Skeletal muscle cell (primary cell): ENCODE data around the gene B3GALT6.
A peak's percentile ranks its signal among the peaks of the same experiment; 100 is the strongest.
"Not testable (repeated sequence)": the region's sequence is repeated elsewhere in the genome, so short reads cannot be mapped to it uniquely, and the experiment has no call there.

Source experiments
- DNase-seq: peaks from one replicate; pipeline ENCODE4 v3.0.0-alpha.2; 2010; ENCODE audit warnings: low read depth
- H3K4me3 ChIP-seq: 2 replicates; pipeline ENCODE4 v1.5.1; 2011; ENCODE audit warnings: low read depth, mild to moderate bottlenecking, control low read depth, low read length, moderate library complexity

Gene B3GALT6

DNA sequence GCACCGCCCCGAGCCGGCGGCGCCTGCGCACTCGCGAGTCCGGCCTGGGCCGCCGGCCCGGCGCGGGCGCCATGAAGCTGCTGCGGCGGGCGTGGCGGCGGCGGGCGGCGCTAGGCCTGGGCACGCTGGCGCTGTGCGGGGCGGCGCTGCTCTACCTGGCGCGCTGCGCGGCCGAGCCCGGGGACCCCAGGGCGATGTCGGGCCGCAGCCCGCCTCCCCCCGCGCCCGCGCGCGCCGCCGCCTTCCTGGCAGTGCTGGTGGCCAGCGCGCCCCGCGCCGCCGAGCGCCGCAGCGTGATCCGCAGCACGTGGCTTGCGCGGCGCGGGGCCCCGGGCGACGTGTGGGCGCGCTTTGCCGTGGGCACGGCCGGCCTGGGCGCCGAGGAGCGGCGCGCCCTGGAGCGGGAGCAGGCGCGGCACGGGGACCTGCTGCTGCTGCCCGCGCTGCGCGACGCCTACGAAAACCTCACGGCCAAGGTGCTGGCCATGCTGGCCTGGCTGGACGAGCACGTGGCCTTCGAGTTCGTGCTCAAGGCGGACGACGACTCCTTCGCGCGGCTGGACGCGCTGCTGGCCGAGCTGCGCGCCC, at the start of gene B3GALT6:
TSS of gene B3GALT6 (plus strand) at position 30 of the 588 bp plus-strand sequence. CDS start at position 72, 42 bp downstream.
- DNase-seq, result no peak
- H3K4me3 ChIP-seq, result peak within 1 kb of the TSS; percentile 86

DNA sequence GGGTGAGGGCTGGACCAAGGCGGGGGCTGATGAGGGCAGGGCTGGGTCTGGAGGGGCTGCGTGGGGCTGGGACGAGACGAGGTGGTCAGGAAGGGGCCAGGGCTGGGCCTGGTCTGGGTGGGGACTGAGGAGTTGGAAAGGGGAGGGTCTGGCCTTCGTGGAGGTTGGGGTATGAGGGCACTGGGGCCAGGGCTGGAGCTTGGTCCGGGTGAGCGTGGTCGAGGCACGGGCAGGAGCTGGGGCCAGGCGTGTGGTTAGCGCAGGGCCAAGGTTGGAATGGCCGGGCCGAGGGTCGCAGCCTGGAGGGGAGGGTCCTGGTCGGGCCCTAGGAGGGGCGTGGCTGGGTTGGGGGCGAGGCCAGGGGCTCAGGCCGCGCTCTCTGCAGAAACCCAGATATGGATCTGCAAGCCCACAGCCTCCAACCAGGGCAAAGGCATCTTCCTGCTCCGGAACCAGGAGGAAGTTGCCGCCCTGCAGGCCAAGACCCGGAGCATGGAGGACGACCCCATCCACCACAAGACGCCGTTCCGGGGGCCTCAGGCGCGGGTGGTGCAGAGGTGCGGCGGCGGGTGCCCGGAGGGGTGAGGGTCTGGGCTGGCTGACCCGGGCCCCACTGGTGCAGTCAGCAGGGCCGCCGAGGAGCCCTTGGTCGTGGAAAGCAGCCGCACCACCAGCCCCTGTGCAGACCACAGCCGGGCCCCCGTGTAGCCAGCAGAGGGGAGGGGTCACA, 49.4 kb upstream of the B3GALT6 start:
- no peak overlapping the region for H3K4me3 ChIP-seq
- DNase-seq, result no peak

DNA sequence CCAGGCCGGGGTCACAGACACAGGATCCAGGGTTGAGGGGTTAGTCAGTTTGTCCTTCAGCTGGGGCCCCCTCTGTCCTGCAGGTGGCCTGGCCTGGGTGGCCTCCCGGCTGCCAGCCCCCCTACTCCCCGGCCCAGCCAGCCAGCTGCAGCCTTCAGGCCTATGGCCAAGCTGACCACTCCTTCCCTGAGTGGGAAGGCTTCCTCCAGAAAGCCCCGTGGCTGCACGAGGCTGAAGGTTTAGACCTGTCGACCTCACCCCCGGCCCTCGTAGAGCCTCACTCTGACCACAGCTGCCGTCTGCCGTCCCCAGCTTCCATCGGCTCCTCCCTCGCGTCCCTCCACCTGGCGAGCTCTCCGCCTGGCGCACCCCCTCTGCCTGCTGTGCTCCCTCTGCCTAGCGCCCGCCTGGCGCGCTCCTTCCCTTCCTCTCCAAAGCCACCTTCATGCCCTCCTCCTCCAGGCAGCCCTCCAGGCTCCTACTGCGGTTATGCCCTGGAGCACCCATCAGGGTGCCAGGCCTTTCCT, 48.8 kb upstream of the B3GALT6 start:
- H3K4me3 ChIP-seq, result no peak overlapping the region
- DNase-seq, result no peak

DNA sequence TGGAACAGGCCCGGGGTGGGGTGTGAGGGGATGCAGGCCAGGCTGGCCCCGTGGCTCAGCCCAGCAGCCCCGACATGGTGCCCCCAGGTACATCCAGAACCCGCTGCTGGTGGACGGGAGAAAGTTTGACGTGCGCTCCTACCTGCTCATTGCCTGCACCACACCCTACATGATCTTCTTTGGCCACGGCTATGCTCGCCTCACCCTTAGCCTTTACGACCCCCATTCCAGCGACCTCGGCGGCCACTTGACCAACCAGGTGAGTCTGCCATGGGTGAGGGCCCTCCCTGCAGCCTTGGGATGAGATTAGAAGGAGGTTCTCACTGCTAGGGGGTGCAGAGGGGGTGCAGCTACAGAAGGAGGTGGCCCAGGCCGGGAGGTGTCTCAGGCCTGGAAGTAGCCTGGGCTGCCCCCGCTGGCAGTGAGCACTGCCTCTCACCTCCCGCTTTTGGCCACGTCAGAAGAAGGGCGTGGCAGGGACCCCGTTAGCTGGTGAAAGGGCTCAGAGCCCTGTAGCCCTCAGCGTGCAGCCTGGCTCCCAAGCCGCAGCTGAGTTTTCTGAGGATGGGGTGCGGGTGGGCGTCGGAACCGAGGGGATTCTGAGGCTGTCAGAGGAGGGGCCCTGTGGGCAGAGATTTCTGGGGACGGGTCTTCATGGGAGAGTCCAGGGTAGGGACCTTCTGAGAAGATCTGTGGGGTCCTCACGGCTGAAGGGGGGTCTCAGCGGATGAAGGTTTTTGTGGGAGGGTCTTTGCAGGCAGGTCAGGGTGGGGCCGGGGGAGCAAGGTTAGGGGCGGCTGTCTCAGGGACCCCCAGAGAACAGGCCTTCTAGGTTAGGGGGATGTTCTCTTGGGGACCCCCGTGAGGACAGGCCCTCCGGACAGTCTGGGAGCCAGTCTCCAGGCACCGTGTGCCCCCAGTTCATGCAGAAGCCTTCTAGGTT, 47.9 kb upstream of the B3GALT6 start:
- DNase-seq, result no peak

DNA sequence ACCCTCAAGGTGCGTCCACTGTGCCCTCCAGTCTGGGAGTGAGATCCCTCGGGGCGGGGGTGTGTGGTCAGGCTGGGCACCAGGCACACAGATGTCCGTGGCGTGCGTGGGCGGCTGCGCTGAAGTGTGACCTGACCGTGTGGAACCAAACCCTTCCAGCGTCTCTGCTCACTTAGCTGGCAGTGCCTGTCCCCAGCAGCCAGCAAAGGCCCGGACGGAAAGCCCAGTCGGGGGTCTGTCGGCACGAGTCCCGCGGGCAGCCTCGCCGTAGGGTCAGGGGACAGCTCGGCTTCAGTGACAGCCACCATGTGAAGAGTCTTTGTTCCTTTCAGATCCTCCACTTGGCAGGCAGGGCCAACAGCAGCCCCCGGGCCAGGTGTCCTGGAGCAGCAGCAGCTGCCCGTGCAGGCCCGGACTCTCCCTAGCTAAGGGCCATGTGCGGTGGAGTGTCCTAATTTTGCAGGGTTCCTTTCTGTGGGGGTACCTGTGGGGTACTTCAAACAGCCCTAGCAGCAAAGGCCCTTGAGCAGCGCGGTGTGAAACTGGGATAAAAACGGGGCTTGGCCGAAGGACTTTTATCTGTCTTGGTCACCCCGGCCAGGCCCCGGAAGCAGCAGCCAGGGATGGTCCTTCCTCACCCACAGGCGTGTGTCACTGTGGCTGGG, 46.8 kb upstream of the B3GALT6 start:
- DNase-seq, result no peak
- no peak overlapping the region for H3K4me3 ChIP-seq

More for the DNA sequence above, 47.9 kb upstream of the B3GALT6 start:
- H3K4me3 ChIP-seq, result no peak overlapping the region

DNA sequence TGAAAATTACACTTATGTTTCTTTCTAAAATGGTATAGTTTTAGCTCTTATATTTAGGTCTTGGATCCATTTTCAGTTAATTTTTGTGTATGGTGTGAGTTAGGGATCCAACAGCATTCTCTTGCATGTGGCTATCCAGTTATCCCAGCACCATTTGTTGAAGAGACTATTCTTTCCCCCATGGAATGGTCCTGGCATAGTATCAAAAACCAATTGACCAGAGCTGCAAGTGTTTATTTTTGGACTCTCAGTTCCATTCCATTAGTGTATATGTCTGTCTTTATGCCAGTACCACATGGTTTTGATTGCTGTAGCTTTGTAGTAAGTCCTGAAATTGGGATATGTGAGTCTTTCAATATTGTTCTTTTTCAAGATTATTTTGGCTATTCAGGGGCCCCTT, 44.1 kb upstream of the B3GALT6 start:
- no peak overlapping the region for H3K4me3 ChIP-seq
- no peak for DNase-seq

DNA sequence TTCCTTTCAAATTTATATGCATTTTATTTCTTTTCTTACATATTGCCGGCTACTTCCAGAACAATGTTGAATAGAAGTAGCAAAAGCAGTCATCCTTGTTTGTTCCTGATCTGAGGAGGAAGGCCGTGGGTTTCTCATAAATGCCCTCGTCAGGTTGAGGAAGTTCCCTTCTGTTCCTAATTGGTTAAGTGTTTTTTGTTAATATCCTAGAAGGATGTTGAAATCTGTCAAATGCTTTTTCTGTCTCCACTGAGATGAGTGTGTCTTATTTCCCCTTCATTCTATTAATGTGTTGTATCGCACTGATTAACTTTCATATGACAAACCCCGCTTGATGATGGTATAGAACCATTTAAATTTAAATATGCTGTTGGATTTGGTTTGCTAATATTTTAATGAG, 42.9 kb upstream of the B3GALT6 start:
- H3K4me3 ChIP-seq, result no peak overlapping the region
- DNase-seq, result no peak

DNA sequence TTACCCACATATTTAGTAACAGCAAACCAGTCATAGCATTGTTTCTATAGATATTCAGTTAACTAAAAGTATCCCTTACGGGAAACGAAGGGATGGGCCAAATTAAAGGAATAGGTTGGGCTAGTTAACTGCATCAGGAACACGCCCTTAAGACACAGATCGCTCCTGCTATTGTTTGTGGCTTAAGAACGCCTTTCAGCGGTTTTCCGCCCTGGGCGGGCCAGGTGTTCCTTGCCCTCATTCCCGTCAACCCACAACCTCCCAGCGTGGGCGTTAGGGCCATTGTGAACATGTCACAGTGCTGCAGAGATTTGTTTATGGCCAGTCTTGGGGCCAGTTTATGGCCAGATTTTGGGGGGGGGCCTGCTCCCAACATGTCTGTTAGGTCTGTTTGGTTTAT, 40.3 kb upstream of the B3GALT6 start:
- no peak for DNase-seq
- no peak overlapping the region for H3K4me3 ChIP-seq

DNA sequence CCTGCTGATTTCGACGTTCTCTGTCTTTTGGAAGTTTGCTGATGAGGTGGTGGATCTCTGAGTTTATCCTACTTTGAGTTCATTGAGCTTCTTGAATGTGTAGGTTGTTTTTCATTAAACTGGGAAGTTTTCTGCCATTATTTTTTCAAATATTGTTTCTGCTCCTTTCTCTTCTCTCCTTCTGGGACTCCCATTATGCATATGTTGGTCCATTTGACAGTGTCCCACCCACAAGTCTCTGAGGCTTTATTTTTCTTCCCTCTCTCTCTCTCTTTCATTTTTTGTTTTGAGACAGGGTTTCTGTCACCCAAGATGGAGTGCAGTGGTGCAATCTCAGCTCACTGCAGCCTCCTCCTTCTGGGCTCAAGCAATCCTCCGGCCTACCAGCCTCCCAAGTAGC, 37.3 kb upstream of the B3GALT6 start:
- H3K4me3 ChIP-seq, result no peak overlapping the region
- no peak for DNase-seq

DNA sequence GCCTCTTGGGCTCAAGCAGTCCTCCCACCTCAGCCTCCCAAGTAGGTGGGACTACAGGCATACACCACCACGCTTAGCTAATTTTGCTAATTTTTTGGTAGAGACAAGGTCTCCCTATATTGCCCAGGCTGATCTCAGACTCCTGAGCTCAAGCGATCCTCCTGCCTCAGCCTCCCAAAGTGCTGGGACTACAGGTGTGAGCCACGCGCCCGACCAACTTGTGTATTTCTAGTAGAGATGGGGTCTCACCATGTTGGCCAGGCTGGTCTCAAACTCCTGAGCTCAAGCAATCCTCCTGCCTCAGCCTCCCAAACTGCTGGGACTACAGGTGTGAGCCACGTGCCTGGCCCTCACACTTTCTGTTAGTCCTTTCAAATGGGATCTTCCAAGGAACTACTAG, 36.3 kb upstream of the B3GALT6 start:
- DNase-seq, H3K4me3 ChIP-seq: not testable (repeated sequence)

DNA sequence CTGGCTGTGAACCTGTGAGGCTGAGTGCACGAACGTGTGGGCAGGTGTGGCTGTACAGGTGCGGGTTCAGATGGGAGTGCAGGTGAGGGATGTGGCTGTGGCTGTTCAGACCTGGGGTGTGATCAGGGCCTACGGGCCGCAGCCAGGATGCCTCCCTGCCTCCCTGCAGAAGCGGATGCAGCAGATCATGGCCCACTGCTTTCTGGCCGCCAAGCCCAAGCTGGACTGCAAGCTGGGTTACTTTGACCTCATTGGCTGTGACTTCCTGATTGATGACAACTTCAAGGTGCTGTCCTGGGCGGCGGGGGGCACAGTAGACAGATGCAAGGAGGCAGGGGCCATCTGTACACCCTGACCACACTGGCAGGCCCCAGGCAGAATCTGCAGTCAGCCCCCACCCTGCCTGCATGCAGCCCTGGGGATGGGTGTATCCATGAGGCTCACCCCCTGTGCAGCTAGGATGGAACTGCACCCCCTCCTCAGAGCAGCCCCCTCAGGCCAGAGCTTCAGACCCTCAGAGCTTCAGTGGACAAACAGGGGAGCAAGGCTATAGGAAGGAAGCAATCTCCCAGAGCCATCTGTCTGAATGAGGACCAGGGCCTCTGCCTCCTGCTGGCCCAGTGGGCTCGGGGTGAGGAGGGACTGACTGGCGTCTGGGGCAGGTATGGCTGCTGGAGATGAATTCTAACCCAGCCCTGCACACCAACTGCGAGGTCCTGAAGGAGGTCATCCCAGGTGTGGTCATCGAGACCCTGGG, 35.4 kb upstream of the B3GALT6 start:
- H3K4me3 ChIP-seq, result no peak overlapping the region
- no peak for DNase-seq

DNA sequence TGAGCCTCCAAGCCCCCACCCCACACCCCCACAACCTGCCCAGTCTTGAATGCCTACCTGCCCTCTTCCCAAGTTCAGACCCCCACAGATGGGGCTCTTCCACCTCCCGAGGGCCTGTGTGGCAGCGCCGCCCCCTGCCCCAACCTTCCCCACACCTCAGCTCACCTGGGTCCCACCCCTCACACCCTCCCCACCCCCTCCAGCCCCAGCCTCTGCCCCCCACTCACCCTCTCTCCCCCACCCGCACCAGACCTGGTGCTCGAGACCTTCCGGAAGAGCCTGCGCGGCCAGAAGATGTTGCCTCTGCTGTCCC, 34.9 kb upstream of the B3GALT6 start:
- H3K4me3 ChIP-seq, result no peak overlapping the region
- DNase-seq, result no peak

DNA sequence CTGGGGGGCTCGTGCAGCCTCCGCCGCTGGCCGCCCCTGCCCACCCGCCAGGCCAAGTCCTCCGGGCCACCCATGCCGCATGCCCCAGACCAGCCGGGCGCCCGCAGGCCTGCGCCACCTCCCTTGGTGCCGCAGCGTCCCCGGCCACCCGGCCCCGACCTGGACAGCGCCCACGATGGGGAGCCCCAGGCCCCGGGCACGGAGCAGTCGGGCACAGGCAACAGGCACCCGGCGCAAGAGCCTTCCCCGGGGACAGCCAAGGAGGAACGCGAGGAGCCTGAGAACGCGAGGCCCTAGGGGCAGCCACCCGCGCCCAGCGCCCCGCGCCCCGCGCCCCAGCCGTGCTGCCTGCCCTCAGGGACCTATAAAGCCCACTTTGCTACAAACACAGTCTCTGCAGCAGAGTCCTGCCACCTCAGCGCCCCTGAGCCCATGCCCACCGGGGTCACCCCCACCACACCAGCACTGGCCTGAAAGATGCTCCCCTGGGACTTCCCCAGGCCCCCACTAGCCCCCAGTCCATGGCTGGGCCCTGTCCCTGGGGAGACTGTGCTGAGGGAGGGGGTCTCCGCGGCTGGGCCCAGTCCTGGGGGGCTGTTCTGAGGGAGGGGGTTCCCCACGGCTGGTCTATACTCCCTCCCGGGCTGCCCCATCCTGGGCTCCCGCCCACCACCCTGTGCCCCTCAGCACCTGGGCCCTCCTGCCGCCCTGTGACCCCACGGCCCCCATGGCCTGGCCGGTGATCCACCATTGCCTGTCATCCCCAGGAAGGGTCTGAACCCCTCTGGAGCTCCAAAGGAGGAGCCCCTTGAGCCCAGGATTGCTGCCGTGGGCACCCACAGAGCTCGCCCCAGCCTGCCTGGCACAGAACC, 34.2 kb upstream of the B3GALT6 start:
- H3K4me3 ChIP-seq, result no peak overlapping the region
- no peak for DNase-seq

DNA sequence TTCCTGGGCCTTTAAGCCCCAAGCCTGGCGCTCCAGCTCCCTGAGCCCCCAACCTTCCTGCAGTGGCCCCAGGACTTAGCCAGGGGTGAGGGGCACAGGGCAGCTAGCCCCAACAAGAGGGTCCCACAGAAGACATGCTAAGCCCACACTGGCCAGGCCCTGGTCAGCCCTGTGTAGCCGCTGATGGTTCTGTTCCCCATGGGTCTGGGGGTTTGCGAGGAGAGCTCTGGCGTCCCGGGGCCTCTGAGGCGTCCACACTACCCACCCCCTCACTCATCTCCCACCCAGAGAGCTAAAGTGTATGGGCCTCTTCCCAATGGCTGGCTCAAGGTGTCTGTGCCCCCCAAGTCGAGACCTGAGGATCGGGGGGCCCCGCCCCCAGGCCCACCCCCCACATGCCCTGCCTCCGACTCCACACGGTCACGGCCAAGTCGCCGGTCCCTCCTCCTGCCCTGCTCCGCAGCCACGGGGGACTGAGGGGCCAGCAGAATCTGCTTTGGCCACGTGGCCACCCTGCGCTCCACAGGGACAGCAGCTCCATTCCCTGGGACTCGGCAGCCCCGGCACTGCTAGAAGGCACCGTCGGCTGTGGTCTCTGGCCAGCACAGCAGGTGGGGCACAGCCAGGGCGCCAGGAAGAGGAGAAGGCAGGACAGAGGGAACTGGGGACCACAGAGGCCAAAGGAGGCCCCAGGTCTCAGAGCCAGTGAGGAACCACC, 33.5 kb upstream of the B3GALT6 start:
- no peak for DNase-seq
- no peak overlapping the region for H3K4me3 ChIP-seq

DNA sequence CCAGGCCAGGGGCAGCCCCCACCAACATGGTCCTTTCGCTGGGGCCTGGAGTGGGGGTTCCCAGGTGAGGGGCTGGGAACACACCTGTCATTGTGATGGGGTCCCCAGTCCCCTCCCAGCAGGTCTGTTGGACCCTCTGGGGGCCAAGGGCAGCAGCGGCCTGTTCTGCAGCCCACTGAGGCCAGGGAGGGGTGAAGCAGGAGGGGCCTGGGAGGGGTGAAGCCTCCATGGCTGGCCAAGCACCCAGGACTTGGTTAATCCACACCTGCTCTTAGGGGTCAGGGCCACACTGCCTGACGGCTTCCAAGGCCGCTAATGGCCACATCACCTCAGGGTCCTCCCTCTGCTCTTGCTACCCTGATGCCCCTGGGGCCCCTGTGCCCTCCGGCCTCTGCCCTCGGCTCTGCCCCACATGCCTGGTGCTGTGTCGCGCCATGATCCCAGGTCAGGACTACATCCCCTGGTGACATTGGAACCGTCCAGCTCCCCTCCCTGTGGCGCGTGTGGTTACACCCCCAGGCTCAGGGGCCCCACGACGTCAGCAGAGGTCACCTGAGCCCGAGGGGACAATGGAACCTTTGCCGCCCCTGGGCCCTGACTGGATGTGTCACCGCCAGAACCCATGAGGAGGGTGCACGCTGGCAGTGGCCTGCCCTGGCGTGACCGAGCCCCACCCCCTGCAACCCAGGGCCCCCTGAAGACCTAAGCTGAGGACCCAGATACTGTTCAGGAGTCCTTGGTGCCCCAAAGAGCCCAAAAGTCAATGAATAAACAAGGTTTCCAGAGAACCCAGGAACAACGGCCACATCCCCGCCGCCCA, 32.7 kb upstream of the B3GALT6 start:
- no peak for DNase-seq
- H3K4me3 ChIP-seq, result no peak overlapping the region

DNA sequence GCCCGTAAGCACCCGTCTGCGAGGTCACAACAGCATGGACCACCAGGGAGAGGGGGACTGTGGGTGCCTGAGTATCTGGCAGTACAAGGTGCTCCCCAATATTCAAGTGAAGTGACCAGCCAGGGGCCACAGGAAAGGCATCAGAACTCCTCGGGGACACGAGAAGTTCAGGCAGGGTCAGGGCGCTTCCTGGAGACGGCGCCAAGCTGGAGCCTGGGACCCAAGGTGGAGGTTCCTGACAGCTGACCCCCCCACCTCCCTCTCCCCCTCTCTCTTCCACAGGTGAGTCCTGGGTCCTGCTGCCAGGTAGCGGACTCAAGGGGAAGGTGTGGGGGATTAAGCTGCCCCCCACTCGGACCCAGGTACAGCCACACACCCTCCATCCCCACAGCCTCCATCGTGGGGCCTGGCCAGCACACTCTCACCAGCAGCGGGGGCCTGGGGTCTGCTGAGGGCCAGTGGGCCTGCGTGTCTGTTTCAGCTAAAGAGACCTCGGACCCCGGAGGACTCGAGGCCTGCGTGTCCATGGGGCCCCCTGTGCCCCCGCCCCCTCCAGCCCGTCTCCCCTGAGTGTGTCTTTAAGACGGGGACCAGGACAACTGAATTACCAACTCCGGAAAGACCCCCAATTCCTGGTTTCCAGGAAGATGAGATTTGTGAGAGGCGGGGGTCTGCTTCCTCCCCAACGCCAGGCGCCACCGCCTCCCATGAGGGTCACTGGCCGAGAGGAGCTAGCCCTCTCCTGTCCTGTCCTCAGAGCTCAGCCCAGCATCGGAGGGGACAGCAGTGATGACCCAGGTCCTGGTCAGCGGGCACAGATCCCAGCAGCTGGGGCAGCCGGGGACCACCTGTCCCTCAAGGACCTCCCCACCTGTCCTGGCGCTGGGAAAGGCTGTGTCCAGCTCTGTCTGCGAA, 31.8 kb upstream of the B3GALT6 start:
- no peak for DNase-seq
- no peak overlapping the region for H3K4me3 ChIP-seq
